BE2C (cell line): ENCODE data around the gene PDE4A.
"Not testable (repeated sequence)": the region's sequence is repeated elsewhere in the genome, so short reads cannot be mapped to it uniquely, and the experiment has no call there.

ENCODE experiments used
- DNase-seq: peaks from one replicate; pipeline ENCODE4 v3.0.0-alpha.2; 2020
- H3K27me3 ChIP-seq: fragments of 250-450 bp; sonication (Bioruptor Pico); 2 replicates; pipeline ENCODE4 v1.5.1; 2020; ENCODE audit warnings: mild to moderate bottlenecking
- H3K36me3 ChIP-seq: fragments of 250-450 bp; sonication (Bioruptor Pico); 2 replicates; pipeline ENCODE4 v1.5.1; 2020; ENCODE audit warnings: mild to moderate bottlenecking
- H3K4me1 ChIP-seq: fragments of 250-450 bp; sonication (Bioruptor Pico); 2 replicates; pipeline ENCODE4 v1.5.1; 2020
- H3K4me3 ChIP-seq: 2 replicates; pipeline ENCODE4 v1.5.1; 2011; ENCODE audit warnings: low read depth, low read length
- H3K9me3 ChIP-seq: fragments of 250-450 bp; sonication (Bioruptor Pico); 2 replicates; pipeline ENCODE4 v1.5.1; 2020
- CTCF ChIP-seq: IDR thresholded peaks from 2 replicates; pipeline ENCODE4 v1.5.1; 2012; ENCODE audit warnings: mild to moderate bottlenecking, low read depth, low read length

The PDE4A gene

GRCh38 chr19:10392120-10392519, 28.2 kb upstream of the PDE4A start:
- TF ChIP-seq CTCF = no peak
- Histone ChIP-seq H3K4me1 (no peaks in the 10 kb centered on the region), H3K9me3 (no peaks in the 10 kb centered on the region), H3K27me3 (no peaks in the 10 kb centered on the region), H3K4me3 (no peak overlapping the region), H3K36me3 (peaks cover 49% of the 10 kb centered on the region)
- no peak for DNase-seq

GRCh38 chr19:10393137-10393536, 27.2 kb upstream of the PDE4A start:
- H3K4me3 ChIP-seq = no peak overlapping the region
- no peaks in the 10 kb centered on the region for H3K27me3 ChIP-seq
- H3K36me3 ChIP-seq = peaks cover 49% of the 10 kb centered on the region
- no peaks in the 10 kb centered on the region for H3K4me1 ChIP-seq
- DNase-seq = no peak
- H3K9me3 ChIP-seq = no peaks in the 10 kb centered on the region
- TF ChIP-seq CTCF = no peak

- DNase-seq = no peak
- Histone ChIP-seq H3K4me3 (no peak overlapping the region), H3K4me1 (no peaks in the 10 kb centered on the region), H3K36me3 (peaks cover 58% of the 10 kb centered on the region), H3K9me3 (no peaks in the 10 kb centered on the region), H3K27me3 (no peaks in the 10 kb centered on the region)
- no peak for TF ChIP-seq CTCF
Observed at GRCh38 chr19:10395003-10395402, 25.3 kb upstream of the PDE4A start.

- no peak for TF ChIP-seq CTCF
- Histone ChIP-seq H3K4me1 (no peaks in the 10 kb centered on the region), H3K27me3 (no peaks in the 10 kb centered on the region), H3K9me3 (no peaks in the 10 kb centered on the region), H3K4me3 (no peak overlapping the region), H3K36me3 (peaks cover 58% of the 10 kb centered on the region)
- no peak for DNase-seq
Observed at GRCh38 chr19:10395436-10395835, 24.9 kb upstream of the PDE4A start.

- TF ChIP-seq CTCF = no peak
- H3K27me3 ChIP-seq = no peaks in the 10 kb centered on the region
- H3K36me3 ChIP-seq = peaks cover 56% of the 10 kb centered on the region
- DNase-seq = no peak
- no peaks in the 10 kb centered on the region for H3K4me1 ChIP-seq
- no peaks in the 10 kb centered on the region for H3K9me3 ChIP-seq
- H3K4me3 ChIP-seq = no peak overlapping the region
Observed at GRCh38 chr19:10395917-10396316, 24.4 kb upstream of the PDE4A start.

GRCh38 chr19:10398819-10399218, 21.5 kb upstream of the PDE4A start:
- Histone ChIP-seq H3K27me3 (no peaks in the 10 kb centered on the region), H3K4me3 (no peak overlapping the region), H3K9me3 (no peaks in the 10 kb centered on the region), H3K4me1 (no peaks in the 10 kb centered on the region), H3K36me3 (peaks cover 35% of the 10 kb centered on the region)
- no peak for TF ChIP-seq CTCF
- DNase-seq = no peak

- H3K4me3 ChIP-seq, H3K27me3 ChIP-seq, DNase-seq, H3K9me3 ChIP-seq, H3K4me1 ChIP-seq: not testable (repeated sequence)
- H3K36me3 ChIP-seq = peaks cover 29% of the 10 kb centered on the region
Observed at GRCh38 chr19:10399340-10399739, 21.0 kb upstream of the PDE4A start.
